NCI-H2171 treated with DMSO at 0.1 percent for 48 hours (cell line): ENCODE measurements around the gene EML1.

Experiments used
- DNase-seq: peaks from one replicate; lab custom pipeline; 2025; lab: John Stamatoyannopoulos, UW

The EML1 gene

DNA sequence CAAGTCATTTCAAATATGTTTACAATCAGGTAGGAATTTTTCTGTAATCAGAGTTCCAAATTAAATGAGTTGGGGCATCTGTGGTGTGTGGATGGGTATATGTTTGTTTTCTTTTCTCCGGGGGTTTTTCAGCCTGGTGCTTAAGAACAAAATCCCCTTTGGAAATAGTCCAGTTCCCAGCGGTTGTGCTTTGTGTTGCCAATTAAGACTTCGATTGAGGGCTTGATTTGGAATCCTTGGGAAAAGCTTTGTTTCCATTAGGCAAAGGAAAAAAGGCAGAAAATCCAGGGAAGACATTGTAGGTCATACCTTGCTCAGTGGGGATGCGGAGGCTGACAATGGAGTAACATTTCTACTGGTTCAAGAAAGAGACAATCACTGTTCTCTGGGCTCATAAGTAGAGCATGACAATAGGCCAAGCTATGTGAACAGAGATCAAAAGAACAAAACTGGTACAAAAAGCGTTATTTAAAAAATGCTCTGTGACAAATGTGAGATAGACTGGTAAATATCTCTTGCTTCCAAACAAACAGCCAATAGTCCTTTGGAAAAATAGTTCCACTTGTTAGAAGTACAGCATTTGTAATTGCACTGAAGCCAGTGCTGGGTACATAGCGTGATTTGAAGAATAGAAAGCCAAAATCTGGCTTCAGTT lies 79.7 kb downstream of the EML1 start:
- peak; percentile 53 for DNase-seq

DNA sequence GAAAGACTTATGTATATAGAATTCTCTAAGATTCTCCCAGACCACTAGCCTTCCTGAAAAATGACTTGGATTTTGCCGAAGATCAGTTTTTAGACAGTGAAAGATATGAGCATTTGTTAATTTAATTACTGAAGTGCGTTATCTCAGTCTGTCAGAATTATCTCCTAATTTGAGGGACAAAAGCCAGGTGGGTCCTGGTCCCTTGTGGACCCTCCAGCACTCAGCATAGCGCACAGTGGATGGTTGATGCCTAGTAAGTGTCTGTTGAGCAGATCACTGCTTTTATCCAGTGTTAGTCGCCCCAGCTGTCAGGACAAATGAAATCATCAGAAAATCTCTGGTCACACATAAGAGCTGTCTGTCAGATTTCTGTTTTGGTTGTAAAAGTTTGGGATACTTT lies 80.4 kb downstream of the EML1 start:
- DNase-seq: peak; percentile 27

DNA sequence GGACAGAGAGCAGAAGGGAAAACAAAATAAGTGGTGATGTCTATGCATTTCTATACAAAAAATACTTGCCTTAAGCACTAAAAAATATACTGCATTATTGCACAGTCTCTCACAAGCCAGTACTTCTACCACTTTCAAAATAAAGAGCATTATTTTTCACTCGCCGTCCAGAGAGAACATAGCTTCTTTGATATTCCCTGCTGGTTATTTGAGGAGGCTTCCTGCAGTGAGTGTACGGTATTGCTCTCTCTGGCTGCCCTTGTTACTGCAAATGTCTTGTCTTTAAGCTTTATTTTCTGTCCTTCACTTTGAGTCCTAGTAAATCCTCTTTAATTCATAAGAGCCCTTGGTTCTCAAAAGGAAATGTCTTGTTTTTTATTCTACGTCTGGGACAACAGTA lies 81.1 kb downstream of the EML1 start:
- DNase-seq: no peak

DNA sequence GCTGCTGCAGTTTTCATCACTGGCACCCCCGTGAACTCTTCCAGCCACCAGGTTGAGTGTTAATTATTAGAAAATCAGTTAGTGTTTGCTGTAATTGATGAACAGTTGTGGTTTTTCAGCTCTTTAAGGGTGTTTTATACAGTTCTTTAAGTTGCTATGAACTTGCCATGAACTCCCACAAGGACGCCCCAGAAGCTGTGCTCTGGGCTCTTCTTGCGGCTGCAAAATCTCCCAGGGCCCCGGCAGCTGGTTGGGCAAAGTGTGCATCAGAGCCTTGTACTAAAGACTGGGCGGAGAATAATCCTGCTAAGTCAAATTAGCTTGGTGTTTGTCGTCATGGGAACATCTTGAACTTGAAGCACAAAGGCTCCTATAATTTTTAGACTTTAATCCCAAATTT lies 82.2 kb downstream of the EML1 start:
- no peak for DNase-seq

DNA sequence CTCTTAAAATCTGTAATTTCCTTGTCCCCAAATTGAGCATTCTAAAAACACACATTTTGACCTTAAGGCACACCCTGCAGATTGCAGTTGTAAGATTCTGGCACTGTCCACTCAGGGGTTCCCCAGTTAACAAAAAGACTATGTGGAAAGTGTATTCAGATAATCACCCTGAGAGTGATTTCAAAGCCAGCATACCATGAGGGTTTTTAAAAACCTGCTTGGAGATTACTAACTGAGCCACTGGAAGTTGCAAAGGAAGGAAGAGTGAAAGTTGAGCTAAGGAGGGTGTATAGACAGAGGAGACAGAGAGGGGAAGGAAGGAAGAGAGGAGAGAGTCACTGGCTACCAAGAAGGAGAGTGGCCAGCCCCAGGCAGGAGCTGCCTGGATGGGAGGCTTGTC lies 82.6 kb downstream of the EML1 start:
- DNase-seq: no peak

DNA sequence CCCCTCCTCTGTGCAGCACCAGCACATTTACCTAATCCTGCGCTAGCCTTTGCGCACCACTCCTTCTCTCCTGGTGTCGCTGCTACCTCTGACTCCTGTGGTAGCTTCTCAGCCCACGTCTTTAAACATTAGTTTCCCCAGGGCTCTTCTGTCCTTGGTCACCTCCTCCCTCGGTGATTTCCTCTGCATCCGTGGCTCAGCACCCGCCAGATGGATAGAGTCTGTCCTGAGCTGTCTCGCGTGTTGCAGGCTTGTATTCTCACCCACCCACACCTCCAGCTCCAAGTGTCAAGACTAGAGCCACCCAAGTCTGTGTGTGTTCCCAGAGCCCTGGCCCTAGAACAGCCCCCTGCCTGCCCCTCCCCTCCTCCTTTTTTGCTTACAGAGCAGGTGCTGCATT lies 83.2 kb downstream of the EML1 start:
- no peak for DNase-seq

DNA sequence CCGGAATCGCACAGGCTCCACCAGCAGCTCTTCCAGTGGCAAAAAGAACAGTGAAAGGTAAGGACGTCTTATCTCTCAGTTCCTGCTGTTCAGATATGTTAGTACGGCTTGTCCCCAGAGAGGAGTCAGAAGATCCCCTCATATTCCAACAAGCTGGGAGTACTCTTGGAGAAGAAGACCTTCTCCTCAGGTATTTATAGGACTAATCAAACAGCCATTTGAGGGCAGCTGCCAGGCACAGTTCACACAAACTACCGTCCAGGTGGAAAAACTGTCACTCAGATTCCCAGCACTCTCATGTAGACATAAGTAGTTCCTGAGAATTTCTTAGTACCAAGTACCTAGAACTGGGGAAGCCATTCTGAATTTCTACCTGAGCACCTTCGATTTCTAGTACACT lies 85.3 kb downstream of the EML1 start:
- no peak for DNase-seq

DNA sequence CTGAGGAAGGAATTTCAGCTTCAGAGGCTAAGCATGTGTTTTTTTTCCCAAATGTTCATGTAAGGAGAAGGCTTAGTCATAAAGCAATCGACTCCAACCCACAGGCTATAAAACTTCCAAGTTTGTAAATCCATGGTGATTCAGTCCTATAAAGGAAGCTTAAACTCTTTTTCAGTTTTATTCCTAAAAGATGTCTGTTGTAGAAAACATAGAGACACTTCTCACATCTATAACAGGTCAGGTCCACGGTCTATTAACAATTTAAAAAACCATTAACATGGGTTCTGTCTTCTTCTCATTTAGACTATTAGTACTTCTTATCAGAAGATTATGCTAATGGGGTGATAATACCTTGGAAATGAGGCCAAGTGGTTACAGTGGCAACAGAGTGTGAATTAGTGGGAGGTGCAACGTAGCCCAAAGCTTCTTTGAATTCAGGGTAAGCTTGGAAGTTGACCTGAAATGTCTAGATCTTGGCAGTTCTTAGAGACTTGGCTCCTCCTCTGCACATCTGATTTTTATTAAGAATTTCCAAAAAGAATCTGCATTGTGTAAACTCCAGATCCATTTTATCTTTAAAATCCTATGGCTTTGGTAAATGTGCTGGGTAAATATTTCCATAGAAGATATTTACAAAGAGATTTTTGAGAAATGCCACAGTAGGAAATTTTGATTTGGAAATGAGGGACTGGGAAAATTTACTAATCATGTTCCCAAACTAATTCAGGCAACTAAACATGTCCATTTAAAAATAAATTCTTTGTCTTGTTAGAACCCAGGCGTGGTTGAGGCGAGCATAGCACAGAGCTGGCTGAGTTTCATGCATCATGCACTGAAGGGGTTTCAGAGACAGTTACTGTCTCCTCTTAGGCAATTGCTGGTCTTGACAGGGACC lies 86.4 kb downstream of the EML1 start:
- DNase-seq: no peak

DNA sequence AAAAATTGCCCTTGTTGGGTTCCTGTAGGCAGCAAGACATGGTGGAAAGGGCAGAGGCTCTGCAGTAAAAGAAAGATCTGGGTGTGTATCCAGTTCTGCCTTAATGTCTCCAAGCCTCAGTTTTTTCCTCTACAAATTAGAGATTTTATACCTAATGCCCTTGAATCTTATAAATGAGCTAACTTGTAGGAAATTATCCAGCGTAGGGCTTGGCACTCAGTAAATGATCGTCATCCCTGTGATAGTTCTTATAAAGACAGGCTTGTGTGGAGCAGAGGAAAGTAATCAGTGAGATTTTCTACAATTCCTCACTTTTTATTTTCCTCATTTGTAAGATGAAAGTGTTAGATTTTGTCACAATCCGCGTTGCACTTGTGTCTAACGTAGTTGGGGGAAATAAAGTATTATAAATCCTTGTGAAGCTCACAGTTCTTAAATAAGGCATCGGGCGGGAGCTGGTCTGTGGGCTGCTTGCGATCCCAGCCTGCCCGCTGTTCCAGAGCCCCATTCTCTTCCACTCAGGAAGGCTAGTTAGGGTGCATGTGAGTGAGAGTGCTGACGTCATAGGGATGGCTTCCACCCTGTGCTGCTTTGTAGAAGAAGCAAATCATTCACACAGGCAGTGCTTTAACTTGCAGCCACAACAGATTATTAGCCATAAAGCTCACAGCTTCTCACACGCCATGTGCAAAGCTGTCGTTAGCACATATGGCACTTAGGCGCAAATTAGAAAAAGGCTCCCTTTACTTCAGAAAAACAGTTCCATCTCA lies 87.6 kb downstream of the EML1 start:
- no peak for DNase-seq

DNA sequence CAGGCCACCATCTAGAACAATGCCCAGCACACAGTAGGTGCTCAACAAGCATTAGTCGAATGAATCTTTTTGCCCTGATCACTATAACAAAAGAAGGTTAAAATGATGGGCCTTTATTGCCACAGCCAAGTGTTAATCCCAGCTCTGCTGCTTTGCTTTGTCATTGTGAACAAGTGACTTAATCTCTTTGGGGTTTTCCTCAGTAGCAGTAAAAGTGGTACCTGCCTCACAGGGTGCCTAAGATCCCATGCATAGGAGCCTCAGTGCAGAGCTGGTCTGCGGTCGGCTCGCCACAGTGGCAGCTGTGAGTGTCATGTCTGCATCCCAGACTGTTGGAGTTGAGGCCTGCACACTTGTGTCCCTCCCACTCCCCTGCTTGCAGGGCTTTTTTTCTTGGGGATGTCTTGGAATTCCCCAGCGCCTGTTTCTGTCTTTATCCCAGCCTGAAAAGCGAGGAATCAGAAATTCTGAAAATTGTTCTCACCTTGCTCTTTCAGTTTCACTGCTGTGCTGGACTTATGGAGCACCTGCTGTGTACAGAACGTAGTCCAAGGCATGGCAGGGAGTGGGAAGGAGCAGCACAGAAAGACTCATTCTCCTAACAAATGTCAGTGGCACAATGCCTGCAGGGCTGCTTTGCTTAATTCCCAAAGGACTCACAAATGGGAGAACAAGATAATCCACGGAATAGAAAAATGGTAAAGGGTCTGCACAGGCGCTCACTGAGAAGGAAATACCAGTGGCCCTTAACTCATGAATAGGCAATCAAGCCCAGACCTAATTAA lies 90.8 kb downstream of the EML1 start:
- DNase-seq: no peak

DNA sequence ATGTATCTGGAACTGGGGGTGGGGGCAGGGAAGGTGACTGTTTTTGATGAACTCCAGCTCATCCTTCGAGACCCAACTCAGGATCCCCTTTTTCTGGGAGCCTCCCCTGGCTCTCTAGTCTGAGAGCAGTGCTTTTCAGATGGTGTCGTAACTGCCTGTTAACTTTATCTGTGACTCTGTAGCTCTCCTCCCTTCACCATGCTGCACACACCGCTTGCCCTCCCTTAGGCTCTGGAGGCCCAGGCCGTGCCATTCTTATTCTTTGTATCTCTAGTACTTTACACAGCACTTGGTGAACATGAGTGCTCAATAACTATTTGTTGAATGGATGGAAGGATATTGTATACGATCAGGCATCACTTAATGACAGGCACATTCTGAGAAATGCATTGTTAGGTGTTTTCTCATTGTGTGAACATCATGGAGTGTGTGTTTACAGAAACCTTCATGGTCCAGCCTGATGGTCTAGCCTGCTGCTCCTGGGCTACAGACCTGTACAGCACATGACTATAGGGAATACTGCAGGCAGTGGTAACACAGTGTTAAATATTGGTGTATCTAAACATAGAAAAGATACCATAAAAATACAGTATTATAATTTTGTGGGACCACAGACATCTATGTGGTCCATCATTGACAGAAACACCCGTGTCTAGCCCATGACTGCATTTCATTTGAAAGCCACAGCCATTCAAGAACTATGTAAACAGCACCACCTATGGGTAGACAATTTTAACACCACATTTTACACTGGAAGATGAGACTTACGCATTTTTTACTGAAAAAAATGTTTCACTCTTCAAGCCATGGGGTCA lies 91.8 kb downstream of the EML1 start:
- peak; percentile 80 for DNase-seq

DNA sequence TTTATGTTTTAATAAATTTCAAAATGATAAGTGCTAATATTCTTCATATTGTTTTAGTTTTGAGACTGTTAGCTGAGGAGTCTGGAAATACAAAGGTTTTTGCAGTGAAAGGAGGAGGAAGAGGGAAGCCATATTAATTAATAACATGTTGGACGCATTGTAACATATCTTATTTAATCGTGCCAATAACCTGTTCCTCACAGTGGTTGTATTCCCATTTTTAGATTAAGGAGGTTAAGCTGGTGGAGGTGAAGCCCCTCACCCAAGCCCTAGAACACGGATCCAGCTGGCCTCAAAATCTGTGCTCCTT lies 92.4 kb downstream of the EML1 start:
- DNase-seq: no peak

DNA sequence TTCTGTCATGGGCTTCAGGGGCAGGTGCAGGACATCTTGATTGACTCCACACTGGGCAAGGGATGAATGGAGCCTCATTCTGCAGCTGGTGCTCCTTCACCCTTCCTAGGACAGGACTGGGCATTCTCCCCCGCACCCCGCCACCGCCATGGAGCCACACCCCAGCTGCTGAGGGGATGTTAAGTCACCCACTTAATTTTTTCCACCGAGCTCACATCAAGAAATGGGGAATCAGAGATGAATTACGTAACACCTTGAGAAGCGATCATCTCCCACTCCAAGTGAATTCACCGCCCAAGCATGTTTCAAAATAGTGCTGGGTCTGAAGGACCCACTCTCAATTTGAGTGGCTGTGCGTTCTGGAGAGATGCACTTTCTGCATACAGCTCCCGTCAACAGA lies 94.2 kb downstream of the EML1 start:
- DNase-seq: no peak

DNA sequence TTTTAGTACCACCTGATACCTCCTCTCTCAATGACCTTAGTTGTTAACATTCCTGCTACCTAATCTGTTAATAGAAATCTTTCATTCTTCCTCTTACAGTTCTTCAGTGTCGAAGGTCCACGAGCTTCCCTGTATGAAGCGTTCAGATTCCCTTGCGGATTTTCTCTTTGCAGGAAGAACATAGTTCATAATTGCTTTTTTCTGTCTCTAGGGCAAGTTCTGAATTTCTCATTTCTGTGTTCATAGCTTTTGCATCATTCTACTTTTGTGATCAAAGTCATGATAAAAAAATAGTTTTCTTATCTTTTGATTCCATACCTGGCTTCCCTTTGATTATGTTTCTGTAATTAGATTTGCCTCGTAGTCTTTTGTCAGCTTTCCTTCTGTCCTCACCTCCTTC lies 94.9 kb downstream of the EML1 start:
- no peak for DNase-seq

DNA sequence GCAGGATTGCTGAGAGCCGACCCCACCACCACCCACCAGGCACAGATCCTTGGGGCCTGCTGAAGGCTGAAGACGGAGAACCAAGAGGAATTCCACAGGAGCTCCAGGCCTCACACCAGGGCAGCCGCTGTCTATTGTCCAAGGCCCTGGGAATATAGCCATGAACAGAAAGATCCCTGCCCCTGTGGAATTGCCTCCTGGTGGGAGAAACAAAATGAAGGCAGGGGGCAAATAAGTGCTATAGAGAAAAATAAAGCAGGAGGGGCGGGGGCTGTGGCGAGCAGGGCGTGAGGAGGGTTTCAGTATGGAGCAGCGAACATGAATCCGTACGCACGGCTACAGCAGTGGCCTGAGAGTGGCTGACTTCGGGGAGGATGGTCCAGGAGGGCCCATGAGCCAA lies 96.1 kb downstream of the EML1 start:
- DNase-seq: no peak

DNA sequence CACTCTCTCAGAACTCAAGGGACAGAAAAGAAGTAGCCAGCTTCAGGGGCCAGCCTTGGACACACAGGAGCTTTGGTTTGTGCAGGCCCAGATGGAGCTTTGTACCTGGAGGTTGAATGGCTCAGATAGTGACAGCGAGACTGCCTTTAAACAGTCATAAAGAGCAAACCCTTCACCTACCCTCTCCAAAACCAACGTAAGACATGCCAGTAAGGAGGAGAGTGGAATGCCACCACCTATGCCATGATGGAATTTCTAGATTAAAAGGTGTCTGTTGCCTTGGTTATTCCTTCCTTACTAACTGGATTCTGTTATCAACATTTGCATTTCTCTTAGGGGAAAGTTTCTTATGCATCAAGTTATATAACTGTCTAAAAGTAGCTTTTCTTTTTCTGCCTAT lies 98.1 kb downstream of the EML1 start:
- DNase-seq: no peak

DNA sequence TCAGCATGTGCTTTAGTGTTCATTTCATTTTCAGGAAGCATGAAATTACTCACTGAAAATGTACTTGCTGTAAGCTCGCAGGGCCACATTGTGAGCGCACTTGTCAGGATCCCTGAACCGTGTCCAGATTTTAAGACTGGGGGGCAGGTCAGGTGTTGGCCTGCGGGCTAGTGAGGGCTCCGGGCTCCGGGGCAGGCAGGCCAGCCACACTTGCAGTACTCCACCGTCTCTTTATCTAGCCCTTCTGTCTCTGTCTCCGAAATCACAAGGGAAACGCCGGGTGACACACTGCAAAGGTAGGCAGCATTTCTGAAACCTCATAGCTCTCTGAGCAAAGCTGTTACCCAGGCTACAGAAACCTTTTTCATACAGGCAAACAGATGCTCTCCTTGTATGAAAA lies 98.7 kb downstream of the EML1 start:
- no peak for DNase-seq

DNA sequence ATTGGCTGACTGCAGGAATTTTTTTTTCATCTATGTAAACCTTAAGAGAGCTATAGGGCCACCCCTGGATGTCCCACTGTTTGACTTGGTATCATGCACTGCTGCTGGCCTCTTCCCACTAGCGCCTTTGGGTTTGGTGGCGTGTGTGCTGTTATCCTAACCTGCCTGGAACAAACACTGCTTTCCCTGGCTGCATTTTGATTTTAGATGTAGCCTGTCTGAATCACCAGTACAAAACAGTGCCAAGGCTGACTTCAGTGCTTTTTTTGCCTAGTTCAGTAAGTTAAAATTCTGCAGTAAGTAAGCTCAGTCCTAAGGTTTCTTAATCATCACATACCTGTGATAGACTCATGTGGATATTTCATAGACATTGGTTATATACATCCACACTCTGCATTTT lies 99.2 kb downstream of the EML1 start:
- no peak for DNase-seq

DNA sequence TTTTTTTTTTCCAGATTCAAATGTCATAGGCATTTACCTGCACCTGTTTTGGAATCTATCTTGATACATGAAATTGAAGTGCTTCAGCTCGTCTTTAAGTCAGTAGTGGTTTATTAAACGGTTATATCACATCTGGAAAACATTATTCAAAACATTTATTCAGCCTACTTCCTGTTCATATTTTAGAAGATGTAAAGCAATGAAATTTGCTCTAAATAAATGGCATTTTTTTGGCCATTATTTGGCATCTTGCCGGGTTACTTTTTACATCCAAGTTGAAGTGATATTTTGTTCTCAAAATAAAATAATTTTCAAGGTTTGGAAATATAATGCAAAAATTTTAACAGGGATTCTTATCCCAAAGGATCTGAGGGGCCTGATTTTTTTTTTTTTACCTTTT lies 103.1 kb downstream of the EML1 start:
- DNase-seq: no peak

DNA sequence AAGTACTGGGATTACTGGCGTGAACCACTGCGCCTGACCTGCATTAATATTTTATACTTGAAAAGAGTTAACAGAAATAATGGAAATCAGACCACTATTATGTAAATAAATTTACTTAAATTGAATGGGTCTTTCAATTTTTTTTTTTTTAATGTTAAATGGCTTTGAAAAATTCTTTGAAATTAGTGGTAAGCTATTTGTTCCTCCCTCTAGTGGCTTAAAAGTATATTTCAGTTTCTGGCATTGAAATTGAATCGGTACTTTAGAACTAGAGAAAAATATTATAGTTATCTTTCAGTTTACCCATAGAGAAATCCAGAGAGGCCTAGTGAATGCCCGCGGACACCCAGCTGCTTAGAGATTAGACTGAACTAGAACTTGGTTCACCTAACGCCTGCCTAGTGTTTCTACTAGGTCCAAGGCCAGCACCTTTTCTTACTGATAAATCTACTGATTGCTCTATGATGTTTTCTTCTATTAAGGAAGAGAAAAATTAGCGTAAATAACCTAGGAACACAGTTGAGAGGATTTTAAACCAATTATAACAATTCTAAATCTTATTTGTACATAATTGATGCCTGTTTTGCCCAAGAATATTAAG lies 106.5 kb downstream of the EML1 start:
- DNase-seq: peak; percentile 51

DNA sequence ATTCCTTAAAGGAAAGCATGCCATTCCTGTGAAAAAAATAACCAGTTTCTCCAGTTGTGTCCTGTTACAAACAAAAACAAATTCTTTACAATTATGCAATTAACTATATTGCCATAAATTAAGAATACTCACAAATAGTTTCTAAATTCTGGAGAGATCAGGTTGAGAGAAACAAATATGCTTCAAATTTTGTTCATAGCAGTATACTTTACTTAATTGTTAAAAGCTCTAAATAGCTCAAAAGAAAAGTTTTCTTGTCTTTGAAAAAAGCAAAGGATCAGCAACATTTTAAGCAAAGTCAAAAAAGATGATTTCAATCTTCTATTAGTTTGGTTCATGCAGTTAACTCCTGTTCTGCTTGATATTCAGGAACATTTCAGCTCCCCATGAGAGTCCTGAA lies 109.7 kb downstream of the EML1 start:
- no peak for DNase-seq
